Mesendoderm (in vitro differentiated cells): ENCODE results near the gene THADA.

Source experiments
- DNase-seq: peaks from one replicate; pipeline ENCODE4 v3.0.0; 2013
- H2AK5ac ChIP-seq: 2 replicates; pipeline ENCODE4 v1.6.1; 2013; ENCODE audit warnings: low read length, inconsistent platforms
- H2BK120ac ChIP-seq: 2 replicates; pipeline ENCODE4 v1.6.1; 2013; ENCODE audit warnings: low read depth, mild to moderate bottlenecking, low read length, moderate library complexity, mixed read lengths
- H2BK15ac ChIP-seq: replicated peaks from 2 replicates; pipeline ENCODE4 v1.6.1; 2013; ENCODE audit warnings: low read depth, mild to moderate bottlenecking, moderate library complexity
- H2BK5ac ChIP-seq: 2 replicates; pipeline ENCODE4 v1.6.1; 2013; ENCODE audit warnings: low read length, inconsistent platforms
- H3K18ac ChIP-seq: 2 replicates; pipeline ENCODE4 v1.6.1; 2013; ENCODE audit warnings: mild to moderate bottlenecking, low read length, mixed read lengths
- H3K23ac ChIP-seq: one replicate; pipeline ENCODE4 v1.6.1; 2013; ENCODE audit warnings: low read length
- H3K27ac ChIP-seq: 2 replicates; pipeline ENCODE4 v1.5.1; 2013; ENCODE audit warnings: low read depth, mild to moderate bottlenecking, inconsistent platforms, low read length, moderate library complexity
- H3K27me3 ChIP-seq: 2 replicates; pipeline ENCODE4 v1.6.1; 2013; ENCODE audit warnings: low read length, control low read depth, mild to moderate bottlenecking, inconsistent platforms; ENCODE audit not compliant: insufficient read depth, poor library complexity
- H3K36me3 ChIP-seq: 2 replicates; pipeline ENCODE4 v1.6.1; 2013; ENCODE audit warnings: low read length, inconsistent platforms; ENCODE audit not compliant: control insufficient read depth, insufficient read depth
- H3K4ac ChIP-seq: one replicate; pipeline ENCODE4 v1.6.1; 2013; ENCODE audit warnings: low read depth, mild to moderate bottlenecking, low read length, moderate library complexity
- H3K4me1 ChIP-seq: 2 replicates; pipeline ENCODE4 v1.6.1; 2013; ENCODE audit warnings: low read depth, low read length, inconsistent platforms; ENCODE audit not compliant: control insufficient read depth
- H3K4me2 ChIP-seq: 2 replicates; pipeline ENCODE4 v1.6.1; 2013; ENCODE audit warnings: low read length
- H3K4me3 ChIP-seq: 2 replicates; pipeline ENCODE4 v1.5.1; 2013; ENCODE audit warnings: mild to moderate bottlenecking, low read length
- H3K56ac ChIP-seq: one replicate; pipeline ENCODE4 v1.6.1; 2013; ENCODE audit warnings: low read length
- H3K79me1 ChIP-seq: 2 replicates; pipeline ENCODE4 v1.6.1; 2013; ENCODE audit warnings: low read length, inconsistent platforms
- H3K79me2 ChIP-seq: 2 replicates; pipeline ENCODE4 v1.6.1; 2013; ENCODE audit warnings: mild to moderate bottlenecking, low read length; ENCODE audit not compliant: control insufficient read depth, insufficient read depth
- H3K9ac ChIP-seq: 2 replicates; pipeline ENCODE4 v1.6.1; 2013; ENCODE audit warnings: low read length, inconsistent platforms
- H4K5ac ChIP-seq: one replicate; pipeline ENCODE4 v1.6.1; 2013; ENCODE audit warnings: low read length
- H4K8ac ChIP-seq: one replicate; pipeline ENCODE4 v1.6.1; 2013; ENCODE audit warnings: low read depth, mild to moderate bottlenecking, control low read depth, low read length, moderate library complexity
- WGBS: extraction: QIAGEN DNeasy Blood & Tissue Kit; methylation state at CpG from one replicate; pipeline ENCODE4 v1.1.7; 2013; ENCODE audit warnings: low lambda C conversion rate, missing lambda C conversion rate; ENCODE audit not compliant: insufficient coverage; ENCODE audit errors: extremely low coverage; 5-methylcytosine and 5-hydroxymethylcytosine counted together

The THADA gene

DNA sequence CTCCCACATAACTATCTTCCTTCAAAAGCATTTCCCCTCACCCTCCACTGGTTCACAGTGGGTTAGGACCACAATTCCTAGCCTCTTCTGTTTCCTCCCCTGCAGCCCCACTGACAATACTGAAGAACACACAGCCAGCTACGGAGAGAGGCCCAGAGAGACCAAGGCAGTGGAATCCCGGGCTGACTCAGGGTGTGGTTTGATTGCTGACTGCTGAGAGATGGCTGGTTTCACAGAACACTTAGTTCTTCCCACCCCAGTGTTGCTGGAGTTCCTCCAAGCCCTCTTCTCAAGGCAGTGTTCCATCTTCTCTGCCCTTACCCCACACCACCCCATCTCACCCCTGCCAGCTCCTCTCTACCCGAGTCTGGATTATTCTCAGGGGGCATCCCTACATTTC, 326.1 kb downstream of the THADA start:
- Histone ChIP-seq H2BK15ac (no peak overlapping the region), H2AK5ac (no peak overlapping the region), H3K4me1 (no peaks in the 10 kb centered on the region), H3K79me2 (no peaks in the 10 kb centered on the region), H3K56ac (no peak overlapping the region), H3K18ac (no peak overlapping the region), H2BK120ac (no peak overlapping the region), H2BK5ac (no peak overlapping the region), H3K9ac (no peak overlapping the region), H3K79me1 (no peaks in the 10 kb centered on the region), H3K23ac (no peak overlapping the region), H3K27me3 (no peaks in the 10 kb centered on the region), H3K4me3 (no peak overlapping the region), H3K36me3 (no peaks in the 10 kb centered on the region), H3K27ac (no peak overlapping the region), H3K4ac (no peak overlapping the region), H4K5ac (no peak overlapping the region), H3K4me2 (no peak overlapping the region), H4K8ac (no peak overlapping the region)
- WGBS = no CpG with 5 or more reads among the region's 3 CpGs
- no peak for DNase-seq

GRCh38 chr2:43269074-43269572, 326.7 kb downstream of the THADA start:
- Histone ChIP-seq H3K4me2 (no peak overlapping the region), H2BK15ac (no peak overlapping the region), H3K56ac (no peak overlapping the region), H3K4ac (no peak overlapping the region), H2BK120ac (no peak overlapping the region), H3K79me2 (no peaks in the 10 kb centered on the region), H3K27ac (no peak overlapping the region), H3K79me1 (no peaks in the 10 kb centered on the region), H3K27me3 (no peaks in the 10 kb centered on the region), H2BK5ac (no peak overlapping the region), H3K36me3 (no peaks in the 10 kb centered on the region), H2AK5ac (no peak overlapping the region), H3K4me3 (no peak overlapping the region), H3K23ac (no peak overlapping the region), H4K5ac (no peak overlapping the region), H4K8ac (no peak overlapping the region), H3K9ac (no peak overlapping the region), H3K4me1 (no peaks in the 10 kb centered on the region), H3K18ac (no peak overlapping the region)
- no CpG with 5 or more reads among the region's 14 CpGs for WGBS
- peak; percentile 50 for DNase-seq

DNA sequence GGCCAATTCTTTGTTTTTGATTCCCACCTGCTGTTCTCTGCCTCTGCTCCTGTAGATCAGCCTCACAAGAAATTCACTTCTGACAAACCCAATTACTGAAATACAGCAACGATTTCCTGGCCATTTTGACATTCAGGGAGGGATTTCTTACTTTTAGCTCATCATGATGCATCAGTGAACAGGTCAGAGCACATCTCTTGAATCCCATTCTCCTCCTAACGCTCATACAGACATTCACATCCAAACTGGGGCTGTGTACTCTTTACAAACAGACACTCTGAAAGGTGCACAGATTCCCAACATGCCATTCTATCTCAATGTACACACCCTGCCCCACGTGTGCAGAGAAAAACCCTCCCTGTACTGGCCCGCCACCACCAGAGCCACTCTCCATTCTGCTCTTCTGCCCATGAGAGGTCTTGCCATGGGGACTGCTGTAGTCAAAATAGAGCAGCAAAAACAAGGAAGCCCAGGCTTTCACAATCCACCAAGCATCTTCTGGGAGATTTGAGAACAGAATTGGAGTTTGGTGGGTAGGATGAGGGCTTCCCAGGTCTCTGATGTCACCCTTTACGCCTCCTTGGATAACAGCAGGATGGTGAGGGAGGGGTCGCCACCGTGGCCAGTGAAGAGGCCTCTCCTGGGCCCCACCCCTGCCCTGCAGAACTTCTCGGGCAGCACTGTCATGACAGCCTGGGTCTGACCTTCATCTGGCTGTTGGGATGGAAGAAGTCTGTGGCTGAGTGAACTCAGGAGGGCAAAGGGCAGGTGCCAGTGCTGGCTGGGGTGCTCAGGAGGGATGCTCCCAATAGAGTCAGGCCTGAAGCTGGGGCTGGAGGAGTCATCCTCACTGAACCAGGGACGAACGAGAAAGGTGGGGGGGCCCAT, 327.5 kb downstream of the THADA start:
- no CpG with 5 or more reads among the region's 10 CpGs for WGBS
- Histone ChIP-seq H3K9ac (no peak overlapping the region), H2BK120ac (no peak overlapping the region), H3K56ac (no peak overlapping the region), H3K36me3 (no peaks in the 10 kb centered on the region), H2BK15ac (no peak overlapping the region), H3K23ac (no peak overlapping the region), H2BK5ac (no peak overlapping the region), H4K8ac (no peak overlapping the region), H3K27ac (no peak overlapping the region), H3K4me2 (no peak overlapping the region), H4K5ac (no peak overlapping the region), H2AK5ac (no peak overlapping the region), H3K18ac (no peak overlapping the region), H3K27me3 (no peaks in the 10 kb centered on the region), H3K4me3 (no peak overlapping the region), H3K4ac (no peak overlapping the region), H3K79me2 (no peaks in the 10 kb centered on the region), H3K79me1 (no peaks in the 10 kb centered on the region), H3K4me1 (no peaks in the 10 kb centered on the region)
- DNase-seq = no peak

GRCh38 chr2:43267381-43267780, 328.5 kb downstream of the THADA start:
- H3K27ac ChIP-seq = no peak overlapping the region
- no peak for DNase-seq
- H2BK15ac ChIP-seq = no peak overlapping the region
- no peak overlapping the region for H3K4ac ChIP-seq
- H3K23ac ChIP-seq = no peak overlapping the region
- H3K36me3 ChIP-seq = no peaks in the 10 kb centered on the region
- no peaks in the 10 kb centered on the region for H3K4me1 ChIP-seq
- no peak overlapping the region for H3K56ac ChIP-seq
- no peak overlapping the region for H4K5ac ChIP-seq
- H2AK5ac ChIP-seq = no peak overlapping the region
- no peak overlapping the region for H3K18ac ChIP-seq
- WGBS = no CpG with 5 or more reads among the region's 7 CpGs
- no peaks in the 10 kb centered on the region for H3K79me1 ChIP-seq
- no peak overlapping the region for H3K4me3 ChIP-seq
- no peak overlapping the region for H2BK5ac ChIP-seq
- no peaks in the 10 kb centered on the region for H3K79me2 ChIP-seq
- H2BK120ac ChIP-seq = no peak overlapping the region
- no peaks in the 10 kb centered on the region for H3K27me3 ChIP-seq
- H3K9ac ChIP-seq = no peak overlapping the region
- no peak overlapping the region for H4K8ac ChIP-seq
- H3K4me2 ChIP-seq = no peak overlapping the region

DNA sequence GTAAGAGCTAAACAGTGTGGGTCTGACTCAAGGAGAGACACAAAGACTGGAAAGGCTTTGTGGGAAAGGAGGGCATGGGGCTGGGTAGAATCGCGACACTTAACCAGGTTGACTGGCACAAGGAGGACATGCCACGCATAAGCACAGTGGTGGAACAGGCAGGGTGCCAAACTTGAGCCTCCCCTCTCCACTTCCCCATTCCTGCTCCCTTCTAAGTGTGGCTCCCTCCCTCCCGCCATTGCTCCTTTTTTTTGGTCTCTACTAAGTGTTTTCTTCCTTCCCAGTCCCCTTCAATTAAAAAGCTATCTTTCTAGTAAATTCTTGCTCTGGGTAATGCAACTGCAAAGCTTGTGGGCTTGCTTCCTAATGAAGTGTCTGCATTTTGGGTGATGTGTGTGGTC, 329.1 kb downstream of the THADA start:
- no peaks in the 10 kb centered on the region for H3K4me1 ChIP-seq
- H3K56ac ChIP-seq = no peak overlapping the region
- no peaks in the 10 kb centered on the region for H3K79me1 ChIP-seq
- H3K4ac ChIP-seq = no peak overlapping the region
- no peaks in the 10 kb centered on the region for H3K27me3 ChIP-seq
- WGBS = no CpG with 5 or more reads among the region's 4 CpGs
- H3K9ac ChIP-seq = no peak overlapping the region
- no peak for DNase-seq
- H3K79me2 ChIP-seq = no peaks in the 10 kb centered on the region
- H3K27ac ChIP-seq = no peak overlapping the region
- no peak overlapping the region for H2AK5ac ChIP-seq
- no peak overlapping the region for H2BK15ac ChIP-seq
- H3K23ac ChIP-seq = no peak overlapping the region
- H3K4me3 ChIP-seq = no peak overlapping the region
- no peak overlapping the region for H4K8ac ChIP-seq
- no peak overlapping the region for H2BK120ac ChIP-seq
- no peak overlapping the region for H2BK5ac ChIP-seq
- no peak overlapping the region for H3K18ac ChIP-seq
- H3K4me2 ChIP-seq = no peak overlapping the region
- H3K36me3 ChIP-seq = no peaks in the 10 kb centered on the region
- H4K5ac ChIP-seq = no peak overlapping the region
